Neural cell (in vitro differentiated cells): ENCODE measurements around the gene TCF15. TPM values are rescaled to one million over a fixed set of nuclear protein-coding genes. Genes with fewer than 3 reads are reported as not detected.

Experiments used
- H2AFZ ChIP-seq: fragments of 200-600, 300-800 bp; sonication (generic), shearing (Covaris generic); 2 replicates; pipeline ENCODE4 v1.6.0; 2014; ENCODE audit warnings: low read depth, mild to moderate bottlenecking, antibody characterized with exemption, low read length, moderate library complexity
- H3F3A ChIP-seq: fragments of 200-600 bp; shearing (Covaris generic); 2 replicates; pipeline ENCODE4 v1.6.1; 2016; ENCODE audit warnings: mild to moderate bottlenecking, moderate library complexity, mixed read lengths, antibody characterized with exemption, low read length; ENCODE audit not compliant: insufficient read depth, poor library complexity, severe bottlenecking
- H3K27ac ChIP-seq: fragments of 200-600, 300-800 bp; sonication (generic), shearing (Covaris generic); 2 replicates; pipeline ENCODE4 v1.5.1; 2014; ENCODE audit warnings: mild to moderate bottlenecking, low read length, moderate library complexity
- H3K27me3 ChIP-seq: fragments of 300-800, 200-600 bp; sonication (generic), shearing (Covaris generic); 2 replicates; pipeline ENCODE4 v1.6.0; 2014; ENCODE audit warnings: mild to moderate bottlenecking, low read depth, low read length, moderate library complexity; ENCODE audit not compliant: insufficient read depth
- H3K36me3 ChIP-seq: fragments of 300-800, 200-600 bp; sonication (generic), shearing (Covaris generic); 2 replicates; pipeline ENCODE4 v1.5.1; 2014; ENCODE audit warnings: mild to moderate bottlenecking, antibody characterized with exemption, low read length, moderate library complexity; ENCODE audit not compliant: insufficient read depth
- H3K4me2 ChIP-seq: fragments of 300-800, 200-600 bp; sonication (generic), shearing (Covaris generic); 2 replicates; pipeline ENCODE4 v1.6.0; 2014; ENCODE audit warnings: mild to moderate bottlenecking, low read length
- H3K4me3 ChIP-seq: fragments of 300-800, 200-600 bp; sonication (generic), shearing (Covaris generic); 2 replicates; pipeline ENCODE4 v1.5.1; 2014; ENCODE audit warnings: mild to moderate bottlenecking, low read length, moderate library complexity
- H3K79me2 ChIP-seq: fragments of 200-600 bp; shearing (Covaris generic); replicated peaks from 2 replicates; pipeline ENCODE4 v1.6.0; 2014; ENCODE audit warnings: mild to moderate bottlenecking, low read length, moderate library complexity; ENCODE audit not compliant: insufficient read depth
- H3K9ac ChIP-seq: fragments of 300-800, 200-600 bp; sonication (generic), shearing (Covaris generic); 2 replicates; pipeline ENCODE4 v1.6.1; 2016; ENCODE audit warnings: mild to moderate bottlenecking, low read length, mixed read lengths
- H3K9me2 ChIP-seq: fragments of 200-600 bp; shearing (Covaris generic); 2 replicates; pipeline ENCODE4 v1.6.1; 2016; ENCODE audit warnings: mild to moderate bottlenecking, low read length, mixed read lengths; ENCODE audit not compliant: insufficient read depth
- H3K9me3 ChIP-seq: fragments of 200-600, 300-800 bp; sonication (generic), shearing (Covaris generic); 2 replicates; pipeline ENCODE4 v1.6.1; 2016; ENCODE audit warnings: mild to moderate bottlenecking, mixed run types, low read length, moderate library complexity, mixed read lengths
- H4K20me1 ChIP-seq: fragments of 200-600 bp; shearing (Covaris generic); 2 replicates; pipeline ENCODE4 v1.6.1; 2016; ENCODE audit warnings: mild to moderate bottlenecking, mixed run types; ENCODE audit not compliant: insufficient read depth
- CTCF ChIP-seq: fragments of 450-650 bp; IDR thresholded peaks from 2 replicates; pipeline ENCODE4 v1.5.1; 2014; ENCODE audit warnings: antibody characterized with exemption, mild to moderate bottlenecking, moderate library complexity; ENCODE audit not compliant: poor library complexity, severe bottlenecking
- EP300 ChIP-seq: fragments of 450-650 bp; conservative IDR thresholded peaks from 2 replicates; pipeline ENCODE4 v1.6.1; 2014; ENCODE audit warnings: antibody characterized with exemption, mild to moderate bottlenecking, moderate library complexity; ENCODE audit not compliant: poor library complexity, severe bottlenecking
- EZH2 ChIP-seq: fragments of 200-600, 300-800 bp; shearing (Covaris generic), sonication (generic); IDR thresholded peaks from 2 replicates; pipeline ENCODE4 v1.6.1; 2014; ENCODE audit warnings: antibody characterized with exemption, low read length, borderline replicate concordance, mild to moderate bottlenecking; ENCODE audit not compliant: insufficient read depth, poor library complexity, severe bottlenecking
- MXI1 ChIP-seq: fragments of 450-650 bp; conservative IDR thresholded peaks from 2 replicates; pipeline ENCODE4 v1.6.1; 2014; ENCODE audit warnings: antibody characterized with exemption, mild to moderate bottlenecking; ENCODE audit not compliant: poor library complexity, severe bottlenecking
- POLR2AphosphoS5 ChIP-seq: IDR thresholded peaks from 2 replicates; pipeline ENCODE4 v1.6.1; 2012
- RAD21 ChIP-seq: fragments of 450-650 bp; conservative IDR thresholded peaks from 2 replicates; pipeline ENCODE4 v1.6.1; 2014; ENCODE audit warnings: antibody characterized with exemption, mild to moderate bottlenecking, moderate library complexity
- REST ChIP-seq: IDR thresholded peaks from 2 replicates; pipeline ENCODE4 v1.6.1; 2012; ENCODE audit warnings: borderline replicate concordance
- SMC3 ChIP-seq: fragments of 450-650 bp; conservative IDR thresholded peaks from 2 replicates; pipeline ENCODE4 v1.6.1; 2014; ENCODE audit warnings: antibody characterized with exemption, mild to moderate bottlenecking, moderate library complexity; ENCODE audit not compliant: poor library complexity
- TAF1 ChIP-seq: IDR thresholded peaks from 2 replicates; pipeline ENCODE4 v1.6.1; 2012; ENCODE audit warnings: low read depth
- polyA plus RNA-seq: library from polyadenylated mRNA; depleted of rRNA; stranded (reverse); fragments of >200 nt; gene quantifications from 2 replicates; pipeline ENCODE4 v1.2.3, GENCODE V29; 2014

Gene TCF15
- polyA plus RNA-seq, 1 donor from 2014 or later, result not detected

GRCh38 chr20:562232-562897 lies 47.7 kb downstream of the TCF15 start:
- no peaks in the 10 kb centered on the region for H3K27me3 ChIP-seq
- no peak overlapping the region for H3K4me2 ChIP-seq
- H3K79me2 ChIP-seq, result no peaks in the 10 kb centered on the region
- H3K4me3 ChIP-seq, result no peak overlapping the region
- TF ChIP-seq REST, result no peak
- no peak for TF ChIP-seq CTCF
- TF ChIP-seq SMC3, result no peak
- TF ChIP-seq MXI1, result no peak
- TF ChIP-seq TAF1, result no peak
- TF ChIP-seq RAD21, result no peak
- no peak for TF ChIP-seq EP300
- no peak for TF ChIP-seq EZH2
- TF ChIP-seq POLR2AphosphoS5, result no peak
- H3K9me3 ChIP-seq, result no peaks in the 10 kb centered on the region
- no peak overlapping the region for H2AFZ ChIP-seq
- no peaks in the 10 kb centered on the region for H4K20me1 ChIP-seq
- H3K36me3 ChIP-seq, result no peaks in the 10 kb centered on the region
- H3K9me2 ChIP-seq, result no peaks in the 10 kb centered on the region
- H3K27ac ChIP-seq, result no peak overlapping the region
- H3K9ac ChIP-seq, result no peak overlapping the region
- no peaks in the 10 kb centered on the region for H3F3A ChIP-seq

- no peak overlapping the region for H3K9ac ChIP-seq
- no peaks in the 10 kb centered on the region for H4K20me1 ChIP-seq
- no peaks in the 10 kb centered on the region for H3K9me2 ChIP-seq
- TF ChIP-seq TAF1, result no peak
- TF ChIP-seq POLR2AphosphoS5, result no peak
- peak; percentile 95 for TF ChIP-seq SMC3
- peak; percentile 87 for TF ChIP-seq RAD21
- TF ChIP-seq EP300, result no peak
- no peak for TF ChIP-seq EZH2
- no peak for TF ChIP-seq MXI1
- peak; percentile 89 for TF ChIP-seq CTCF
- no peak for TF ChIP-seq REST
- no peaks in the 10 kb centered on the region for H3K27me3 ChIP-seq
- H2AFZ ChIP-seq, result no peak overlapping the region
- H3K9me3 ChIP-seq, result no peaks in the 10 kb centered on the region
- H3K27ac ChIP-seq, result no peak overlapping the region
- no peaks in the 10 kb centered on the region for H3F3A ChIP-seq
- no peak overlapping the region for H3K4me3 ChIP-seq
- H3K4me2 ChIP-seq, result no peak overlapping the region
- no peaks in the 10 kb centered on the region for H3K79me2 ChIP-seq
- no peaks in the 10 kb centered on the region for H3K36me3 ChIP-seq
These were observed 48.5 kb downstream of the TCF15 start for GRCh38 chr20:561437-562231.
